ENCODE data around the gene RFX1.

GRCh38 chr19:13974073-13974472, 32.0 kb downstream of the RFX1 start:
- TF ChIP-seq MAX (IDR thresholded peaks at IDR 0.05): peak; percentile 91
- no peak for TF ChIP-seq EP300 (IDR thresholded peaks at IDR 0.05; ENCODE audit: borderline replicate concordance)
- TF ChIP-seq YY1 (IDR thresholded peaks at IDR 0.05; ENCODE audit: low read depth): no peak
- TF ChIP-seq USF1 (IDR thresholded peaks at IDR 0.05): no peak
- no peak for TF ChIP-seq TCF12 (IDR thresholded peaks at IDR 0.05; ENCODE audit: low read depth)

Measured in Ishikawa (cell line).